Neuronal stem cell (in vitro differentiated cells): ENCODE results near the gene FGFR3.
A peak's percentile ranks its signal among the peaks of the same experiment; 100 is the strongest.

Experiments used
- DNase-seq: peaks from one replicate; pipeline ENCODE4 v3.0.0-alpha.2; 2013; ENCODE audit warnings: low spot score
- H2AFZ ChIP-seq: one replicate; pipeline ENCODE4 v1.6.1; 2013; ENCODE audit warnings: mild to moderate bottlenecking, low read length, inconsistent platforms
- H2AK5ac ChIP-seq: 2 replicates; pipeline ENCODE4 v1.6.1; 2013; ENCODE audit warnings: low read depth, mild to moderate bottlenecking, inconsistent platforms, low read length, moderate library complexity, mixed read lengths
- H2BK120ac ChIP-seq: 2 replicates; pipeline ENCODE4 v1.6.1; 2013; ENCODE audit warnings: low read depth, mild to moderate bottlenecking, inconsistent platforms, low read length, moderate library complexity, mixed read lengths
- H2BK12ac ChIP-seq: one replicate; pipeline ENCODE4 v1.6.1; 2013; ENCODE audit warnings: low read length, inconsistent platforms
- H2BK15ac ChIP-seq: 2 replicates; pipeline ENCODE4 v1.6.1; 2013; ENCODE audit warnings: mild to moderate bottlenecking, low read length, inconsistent platforms, mixed read lengths
- H2BK5ac ChIP-seq: one replicate; pipeline ENCODE4 v1.6.1; 2013; ENCODE audit warnings: inconsistent platforms, mild to moderate bottlenecking, low read length, moderate library complexity
- H3K14ac ChIP-seq: one replicate; pipeline ENCODE4 v1.6.1; 2013; ENCODE audit warnings: low read length, inconsistent platforms
- H3K18ac ChIP-seq: 2 replicates; pipeline ENCODE4 v1.6.1; 2013; ENCODE audit warnings: low read length, inconsistent platforms
- H3K23ac ChIP-seq: 2 replicates; pipeline ENCODE4 v1.6.1; 2013; ENCODE audit warnings: low read depth, mild to moderate bottlenecking, mixed read lengths, low read length, inconsistent platforms; ENCODE audit not compliant: poor library complexity
- H3K27ac ChIP-seq: replicated peaks from 3 replicates; pipeline ENCODE4 v1.5.1; 2013; ENCODE audit warnings: low read length, inconsistent platforms
- H3K27me3 ChIP-seq, 3 experiments: 2 replicates each; pipeline ENCODE4 v1.6.1; 2013; ENCODE audit warnings: low read length in 3 of 3, mild to moderate bottlenecking in 2 of 3, inconsistent platforms in 1 of 3, low read depth in 1 of 3, mixed read lengths in 1 of 3, moderate library complexity in 1 of 3; ENCODE audit not compliant: control insufficient read depth in 3 of 3, insufficient read depth in 3 of 3
- H3K36me3 ChIP-seq, 2 donors: replicated peaks in 1 of 2; 2 replicates each; pipeline ENCODE4 v1.6.1; 2013; ENCODE audit warnings: low read length in 2 of 2; ENCODE audit not compliant: control insufficient read depth in 2 of 2, insufficient read depth in 2 of 2
- H3K4ac ChIP-seq: 2 replicates; pipeline ENCODE4 v1.6.1; 2013; ENCODE audit warnings: inconsistent platforms, mild to moderate bottlenecking, low read length, moderate library complexity
- H3K4me1 ChIP-seq, 2 donors: 1 replicate in 1 of 2; 2 replicates in 1 of 2; pipeline ENCODE4 v1.6.1; 2013; ENCODE audit warnings: low read length in 2 of 2, low read depth in 1 of 2; ENCODE audit not compliant: control insufficient read depth in 2 of 2, insufficient read depth in 1 of 2
- H3K4me2 ChIP-seq: one replicate; pipeline ENCODE4 v1.6.1; 2013; ENCODE audit warnings: mild to moderate bottlenecking, low read length, inconsistent platforms; ENCODE audit not compliant: insufficient read depth, poor library complexity, severe bottlenecking
- H3K4me3 ChIP-seq, 2 donors: 2 replicates each; pipeline ENCODE4 v1.5.1; 2013; ENCODE audit warnings: low read length in 2 of 2, mild to moderate bottlenecking in 2 of 2, inconsistent platforms in 1 of 2, moderate library complexity in 1 of 2
- H3K79me1 ChIP-seq: one replicate; pipeline ENCODE4 v1.6.1; 2013; ENCODE audit warnings: low read depth, mild to moderate bottlenecking, inconsistent platforms, low read length, moderate library complexity
- H3K9ac ChIP-seq: one replicate; pipeline ENCODE4 v1.6.1; 2013; ENCODE audit warnings: mild to moderate bottlenecking, low read depth, low read length, inconsistent platforms; ENCODE audit not compliant: poor library complexity
- H3K9me3 ChIP-seq, 2 donors: replicated peaks in 1 of 2; 2 replicates each; pipeline versions ENCODE3 to v1.6.1; 2013; ENCODE audit warnings: low read length in 2 of 2, mild to moderate bottlenecking in 2 of 2, inconsistent platforms in 1 of 2, low read depth in 1 of 2, mixed read lengths in 1 of 2, moderate library complexity in 1 of 2; ENCODE audit not compliant: control insufficient read depth in 2 of 2, insufficient read depth in 1 of 2
- H4K8ac ChIP-seq: one replicate; pipeline ENCODE4 v1.6.1; 2013; ENCODE audit warnings: low read depth, mild to moderate bottlenecking, inconsistent platforms, low read length, moderate library complexity
- H4K91ac ChIP-seq: one replicate; pipeline ENCODE4 v1.6.1; 2013; ENCODE audit warnings: low read length, low read depth, mild to moderate bottlenecking, inconsistent platforms; ENCODE audit not compliant: poor library complexity
- WGBS, 2 donors: extraction: QIAGEN DNeasy Blood & Tissue Kit; methylation state at CpG; one replicate each; pipeline ENCODE4 v1.1.7; 2013; ENCODE audit warnings: missing lambda C conversion rate in 2 of 2, mixed read lengths in 1 of 2; ENCODE audit not compliant: insufficient read length in 2 of 2, insufficient replicate concordance in 1 of 2; ENCODE audit errors: extremely low coverage in 2 of 2; 5-methylcytosine and 5-hydroxymethylcytosine counted together

FGFR3 gene

DNA sequence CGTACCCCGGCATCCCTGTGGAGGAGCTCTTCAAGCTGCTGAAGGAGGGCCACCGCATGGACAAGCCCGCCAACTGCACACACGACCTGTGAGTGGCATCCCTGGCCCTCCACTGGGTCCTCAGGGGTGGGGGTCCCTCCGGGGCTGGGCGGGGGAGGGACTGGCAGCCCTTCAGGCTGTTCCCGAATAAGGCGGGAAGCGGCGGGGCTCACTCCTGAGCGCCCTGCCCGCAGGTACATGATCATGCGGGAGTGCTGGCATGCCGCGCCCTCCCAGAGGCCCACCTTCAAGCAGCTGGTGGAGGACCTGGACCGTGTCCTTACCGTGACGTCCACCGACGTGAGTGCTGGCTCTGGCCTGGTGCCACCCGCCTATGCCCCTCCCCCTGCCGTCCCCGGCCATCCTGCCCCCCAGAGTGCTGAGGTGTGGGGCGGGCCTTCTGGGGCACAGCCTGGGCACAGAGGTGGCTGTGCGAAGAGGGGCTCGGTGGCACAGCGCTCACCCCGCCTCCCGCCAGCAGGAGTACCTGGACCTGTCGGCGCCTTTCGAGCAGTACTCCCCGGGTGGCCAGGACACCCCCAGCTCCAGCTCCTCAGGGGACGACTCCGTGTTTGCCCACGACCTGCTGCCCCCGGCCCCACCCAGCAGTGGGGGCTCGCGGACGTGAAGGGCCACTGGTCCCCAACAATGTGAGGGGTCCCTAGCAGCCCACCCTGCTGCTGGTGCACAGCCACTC is 13.7 kb downstream of the FGFR3 start:
- no CpG with 5 or more reads among the region's 41 CpGs for WGBS, 2 donors
- no peak overlapping the region for H2BK12ac ChIP-seq

DNA sequence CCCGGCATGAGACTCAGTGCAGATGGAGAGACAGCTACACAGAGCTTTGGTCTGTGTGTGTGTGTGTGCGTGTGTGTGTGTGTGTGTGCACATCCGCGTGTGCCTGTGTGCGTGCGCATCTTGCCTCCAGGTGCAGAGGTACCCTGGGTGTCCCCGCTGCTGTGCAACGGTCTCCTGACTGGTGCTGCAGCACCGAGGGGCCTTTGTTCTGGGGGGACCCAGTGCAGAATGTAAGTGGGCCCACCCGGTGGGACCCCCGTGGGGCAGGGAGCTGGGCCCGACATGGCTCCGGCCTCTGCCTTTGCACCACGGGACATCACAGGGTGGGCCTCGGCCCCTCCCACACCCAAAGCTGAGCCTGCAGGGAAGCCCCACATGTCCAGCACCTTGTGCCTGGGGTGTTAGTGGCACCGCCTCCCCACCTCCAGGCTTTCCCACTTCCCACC is 14.3 kb downstream of the FGFR3 start:
- no CpG with 5 or more reads among the region's 16 CpGs for WGBS, 2 donors

More for the DNA sequence above, 13.7 kb downstream of the FGFR3 start:
- peak overlapping the region; percentile 19 for H3K18ac ChIP-seq
- DNase-seq, result no peak
- no peak overlapping the region for H3K23ac ChIP-seq
- no peak overlapping the region for H2BK5ac ChIP-seq
- H2AK5ac ChIP-seq, result no peak overlapping the region
- H3K4me2 ChIP-seq, result no peak overlapping the region
- no peak overlapping the region for H3K27ac ChIP-seq
- H3K4ac ChIP-seq, result no peak overlapping the region
- no peaks in the 10 kb centered on the region for H3K4me1 ChIP-seq
- no peak overlapping the region for H4K91ac ChIP-seq
- no peaks in the 10 kb centered on the region for H3K9me3 ChIP-seq
- peaks cover 1 to 62% of the 10 kb centered on the region in 2 donors for H3K36me3 ChIP-seq
- no peak overlapping the region for H4K8ac ChIP-seq
- H2AFZ ChIP-seq, result no peak overlapping the region
- peaks cover under 1% of the 10 kb centered on the region for H3K79me1 ChIP-seq
- peak overlapping the region; percentile 14 for H3K14ac ChIP-seq
- no peak overlapping the region for H2BK15ac ChIP-seq
- H3K4me3 ChIP-seq, result no peak overlapping the region
- H2BK120ac ChIP-seq, result no peak overlapping the region
- H3K27me3 ChIP-seq, result no peaks in the 10 kb centered on the region
- H3K9ac ChIP-seq, result no peak overlapping the region

DNA sequence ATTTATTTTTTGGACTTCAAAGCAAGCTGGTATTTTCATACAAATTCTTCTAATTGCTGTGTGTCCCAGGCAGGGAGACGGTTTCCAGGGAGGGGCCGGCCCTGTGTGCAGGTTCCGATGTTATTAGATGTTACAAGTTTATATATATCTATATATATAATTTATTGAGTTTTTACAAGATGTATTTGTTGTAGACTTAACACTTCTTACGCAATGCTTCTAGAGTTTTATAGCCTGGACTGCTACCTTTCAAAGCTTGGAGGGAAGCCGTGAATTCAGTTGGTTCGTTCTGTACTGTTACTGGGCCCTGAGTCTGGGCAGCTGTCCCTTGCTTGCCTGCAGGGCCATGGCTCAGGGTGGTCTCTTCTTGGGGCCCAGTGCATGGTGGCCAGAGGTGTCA is 15.3 kb downstream of the FGFR3 start:
- H3K9me3 ChIP-seq, result no peaks in the 10 kb centered on the region

More for the DNA sequence above, 14.3 kb downstream of the FGFR3 start:
- Histone ChIP-seq H2BK15ac (no peak overlapping the region), H3K9ac (no peak overlapping the region), H2BK120ac (no peak overlapping the region), H3K23ac (peak overlapping the region; percentile 20), H3K79me1 (no peaks in the 10 kb centered on the region), H3K9me3 (no peaks in the 10 kb centered on the region), H2BK5ac (no peak overlapping the region), H2AK5ac (no peak overlapping the region), H4K91ac (no peak overlapping the region), H3K18ac (peak overlapping the region; percentile 19), H3K36me3 (peaks cover 1 to 57% of the 10 kb centered on the region in 2 donors), H3K4me1 (no peaks in the 10 kb centered on the region), H3K27me3 (no peaks in the 10 kb centered on the region), H4K8ac (no peak overlapping the region), H3K27ac (no peak overlapping the region), H3K4me3 (no peak overlapping the region), H2AFZ (no peak overlapping the region), H2BK12ac (no peak overlapping the region), H3K14ac (no peak overlapping the region), H3K4ac (no peak overlapping the region), H3K4me2 (no peak overlapping the region)
- DNase-seq, result no peak

DNA sequence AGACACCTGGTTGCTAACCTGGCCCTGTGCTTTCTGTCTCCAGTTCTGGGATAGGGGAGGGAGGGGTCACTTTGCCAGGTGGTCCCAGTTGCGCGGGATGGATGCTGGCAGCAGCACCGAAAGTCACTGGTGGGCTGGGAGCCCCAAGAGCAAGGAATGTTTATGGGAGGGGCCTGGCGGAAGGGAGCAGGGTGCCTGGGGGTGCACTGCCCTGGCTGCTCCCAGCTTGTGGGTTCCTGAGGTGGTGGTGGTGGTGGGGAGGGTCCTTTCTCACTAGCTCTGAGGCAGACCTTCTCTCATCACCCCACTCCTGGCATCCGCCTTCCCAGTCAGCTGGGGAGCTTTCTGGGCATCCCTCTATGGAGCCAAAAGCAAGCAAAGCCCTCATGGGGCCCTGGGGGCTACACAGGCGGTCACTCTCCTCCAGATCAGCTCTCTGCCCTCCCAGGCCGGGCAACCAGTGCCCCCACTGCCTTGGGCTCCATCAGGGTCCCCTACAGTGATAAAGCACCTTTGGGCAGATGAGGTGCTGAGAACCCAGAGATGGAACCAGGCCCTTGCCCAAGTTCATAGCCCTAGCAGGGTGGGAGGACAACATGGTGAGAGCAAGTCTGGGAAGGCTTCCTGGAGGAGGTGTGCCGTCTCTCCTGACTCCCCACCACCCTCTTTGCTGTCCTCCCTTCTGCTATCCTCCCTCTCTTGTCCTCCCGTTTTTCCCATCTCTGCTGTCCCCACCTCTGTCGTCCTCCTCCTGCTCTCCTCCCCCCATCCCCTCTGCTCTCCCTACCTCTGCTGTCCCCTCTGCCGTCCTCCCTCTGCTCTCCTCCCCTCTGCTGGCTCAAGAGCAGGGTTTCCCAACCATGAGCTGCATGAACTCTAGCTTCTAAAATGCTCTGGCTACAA is 16.0 kb downstream of the FGFR3 start:
- no CpG with 5 or more reads among the region's 11 CpGs for WGBS, 2 donors
- H4K91ac ChIP-seq, result no peak overlapping the region
- H3K4me3 ChIP-seq, result no peak overlapping the region
- H3K14ac ChIP-seq, result peak overlapping the region; percentile 31
- no peak overlapping the region for H3K4ac ChIP-seq
- no peaks in the 10 kb centered on the region for H3K79me1 ChIP-seq
- no peak overlapping the region for H2BK5ac ChIP-seq
- no peak overlapping the region for H2BK15ac ChIP-seq
- H3K4me1 ChIP-seq, result no peaks in the 10 kb centered on the region
- no peaks in the 10 kb centered on the region for H3K9me3 ChIP-seq
- no peak overlapping the region for H3K27ac ChIP-seq
- peak overlapping the region; percentile 86 for H2AK5ac ChIP-seq
- no peak for DNase-seq
- H3K23ac ChIP-seq, result peak overlapping the region; percentile 81
- no peak overlapping the region for H2AFZ ChIP-seq
- H3K18ac ChIP-seq, result no peak overlapping the region
- no peaks in the 10 kb centered on the region for H3K27me3 ChIP-seq
- H3K36me3 ChIP-seq, result peaks cover 7 to 56% of the 10 kb centered on the region in 2 donors
- H2BK12ac ChIP-seq, result no peak overlapping the region
- peak overlapping the region; percentile 38 for H3K9ac ChIP-seq
- H2BK120ac ChIP-seq, result no peak overlapping the region
- H4K8ac ChIP-seq, result no peak overlapping the region
- no peak overlapping the region for H3K4me2 ChIP-seq

More for the DNA sequence above, 15.3 kb downstream of the FGFR3 start:
- no peak overlapping the region for H4K8ac ChIP-seq
- no peak overlapping the region for H2AFZ ChIP-seq
- no peak overlapping the region for H3K4me2 ChIP-seq
- no peaks in the 10 kb centered on the region for H3K27me3 ChIP-seq
- no peaks in the 10 kb centered on the region for H3K4me1 ChIP-seq
- no peak overlapping the region for H2BK15ac ChIP-seq
- WGBS, 2 donors, result no CpG with 5 or more reads among the region's 6 CpGs
- no peak overlapping the region for H3K9ac ChIP-seq
- H2BK12ac ChIP-seq, result no peak overlapping the region
- no peak for DNase-seq
- no peaks in the 10 kb centered on the region for H3K79me1 ChIP-seq
- H3K18ac ChIP-seq, result no peak overlapping the region
- H3K23ac ChIP-seq, result no peak overlapping the region
- H3K36me3 ChIP-seq, result peaks cover 3 to 56% of the 10 kb centered on the region in 2 donors
- no peak overlapping the region for H4K91ac ChIP-seq
- no peak overlapping the region for H2BK5ac ChIP-seq
- H2AK5ac ChIP-seq, result no peak overlapping the region
- H3K27ac ChIP-seq, result no peak overlapping the region
- no peak overlapping the region for H3K4ac ChIP-seq
- H2BK120ac ChIP-seq, result no peak overlapping the region
- no peak overlapping the region for H3K14ac ChIP-seq
- H3K4me3 ChIP-seq, result no peak overlapping the region
